ENCODE data around the gene PITX1.

Gene PITX1

GRCh38 chr5:134979416-134979815, 54.6 kb downstream of the PITX1 start:
- no peak overlapping the region for H3K4me3 ChIP-seq (ENCODE audit: low read depth, low read length)
- DNase-seq = no peak
- no peaks in the 10 kb centered on the region for H3K27me3 ChIP-seq (replicated peaks)
- no peak overlapping the region for H3K27ac ChIP-seq
- H3K36me3 ChIP-seq (replicated peaks) = no peaks in the 10 kb centered on the region
- in situ Hi-C loops (cut with HindIII; ENCODE audit: low pct_ligation_motif_present, low sequenced_read_pairs) = no loop called here
- TF ChIP-seq CTCF (IDR thresholded peaks at IDR 0.05; ENCODE audit: low read depth, low read length, missing control alignments) = no peak

Data from brain microvascular endothelial cell (primary cell).